Activated CD4-positive, alpha-beta T cell treated with anti-CD3 and anti-CD28 coated beads, Interleukin-2, amount 50 U/mL, for 16 hours (primary cell): ENCODE data around the gene IL24.
"Not testable (repeated sequence)": the region's sequence is repeated elsewhere in the genome, so short reads cannot be mapped to it uniquely, and the experiment has no call there.

Source experiments
- DNase-seq: peaks from one replicate; pipeline ENCODE4 v3.0.0-alpha.2; 2020

The IL24 gene

GRCh38 chr1:206905295-206906164, 8.3 kb downstream of the IL24 start:
- DNase-seq: no peak

- no peak for DNase-seq
Observed at GRCh38 chr1:206907304-206907991, 10.2 kb downstream of the IL24 start.

- DNase-seq: no peak
Observed at GRCh38 chr1:206908038-206908437, 10.8 kb downstream of the IL24 start.

- DNase-seq: no peak
Observed at GRCh38 chr1:206909161-206909882, 12.1 kb downstream of the IL24 start.

- no peak for DNase-seq
Observed at GRCh38 chr1:206909883-206910318, 12.7 kb downstream of the IL24 start.

GRCh38 chr1:206911064-206911663, 13.9 kb downstream of the IL24 start:
- peak; percentile 61 for DNase-seq

GRCh38 chr1:206912445-206913095, 15.3 kb downstream of the IL24 start:
- peak; percentile 83 for DNase-seq

GRCh38 chr1:206913766-206914537, 16.7 kb downstream of the IL24 start:
- no peak for DNase-seq

GRCh38 chr1:206915030-206915735, 17.9 kb downstream of the IL24 start:
- no peak for DNase-seq

GRCh38 chr1:206916000-206916709, 18.9 kb downstream of the IL24 start:
- no peak for DNase-seq

GRCh38 chr1:206918076-206918475, 20.8 kb downstream of the IL24 start:
- DNase-seq: no peak

GRCh38 chr1:206921772-206922265, 24.6 kb downstream of the IL24 start, which contains the start of gene FCMR:
Gene FCMR (minus strand): TSS chr1:206921941. CDS start chr1:206921854, 87 bp downstream.
- peak; percentile 61 for DNase-seq

GRCh38 chr1:206922524-206922923, 25.3 kb downstream of the IL24 start:
- no peak for DNase-seq

- peak; percentile 43 for DNase-seq
Observed at GRCh38 chr1:206923009-206923960, 26.0 kb downstream of the IL24 start.

- not testable (repeated sequence) for DNase-seq
Observed at GRCh38 chr1:206923961-206924557, 26.8 kb downstream of the IL24 start.

- no peak for DNase-seq
Observed at GRCh38 chr1:206924592-206925105, 27.4 kb downstream of the IL24 start.

GRCh38 chr1:206925106-206925736, 28.0 kb downstream of the IL24 start:
- peak; percentile 53 for DNase-seq

GRCh38 chr1:206926286-206926685, 29.0 kb downstream of the IL24 start:
- DNase-seq: no peak
